Measurements from ENCODE around the gene NFIA.

GRCh38 chr1:61090546-61091202 lies 8.3 kb downstream of the NFIA start:
- TF ChIP-seq CTCF (optimal IDR thresholded peaks at IDR 0.05 in 1 of 3, IDR thresholded peaks at IDR 0.05 in 1 of 3, conservative IDR thresholded peaks at IDR 0.05 in 1 of 3; ENCODE audit: extremely low read depth in 1 of 3, insufficient read depth in 2 of 3, low read length in 3 of 3) (no peak), EZH2 (IDR thresholded peaks at IDR 0.05; ENCODE audit: low read length) (no peak)
